ENCODE measurements around the gene BHLHE41. TPM values are rescaled to one million over a fixed set of nuclear protein-coding genes. Genes with fewer than 3 reads are reported as not detected.

Gene BHLHE41
- total and polyA plus RNA-seq, 2 donors from 2014 or later = 2.2 to 34.3 TPM

GRCh38 chr12:26126340-26127284, 1.8 kb upstream of the BHLHE41 start:
- Histone ChIP-seq H3K36me3 (ENCODE audit: control insufficient read depth in 2 of 3, insufficient read depth in 3 of 3, low read length in 3 of 3) (no peaks in the 10 kb centered on the region), H3K27me3 (ENCODE audit: control insufficient read depth, insufficient read depth, low read length) (peaks cover 33% of the 10 kb centered on the region), H3K9me3 (ENCODE audit: control insufficient read depth in 2 of 3, insufficient read depth in 1 of 3, low read length in 3 of 3) (no peaks in the 10 kb centered on the region), H3K9ac (ENCODE audit: low read length in 3 of 3) (peak overlapping the region in 1 of 3 donors; percentile 72), H3K4me3 (ENCODE audit: low read length in 3 of 3) (peak overlapping the region; percentile 53 to 70 (median 70)), H3K27ac (ENCODE audit: low read depth in 2 of 2, low read length in 2 of 2) (peak overlapping the region; percentile 71 to 82), H3K4me1 (ENCODE audit: control insufficient read depth in 2 of 3, insufficient read depth in 2 of 3, low read depth in 1 of 3, low read length in 3 of 3) (peaks cover 3 to 13% (median 4%) of the 10 kb centered on the region in 3 donors)
- peak; percentile 2 for TF ChIP-seq CTCF (IDR thresholded peaks at IDR 0.05; ENCODE audit: borderline replicate concordance, extremely low read depth, insufficient read depth)
- DNase-seq (peak; percentile 79 to 95 (median 87)), FAIRE-seq (no peak)
- intact Hi-C loops (cut with DNase I) = no loop called here

GRCh38 chr12:26125400-26126339, 833 bp upstream of the BHLHE41 start:
- no peak for FAIRE-seq
- peak overlapping the region; percentile 71 to 82 for H3K27ac ChIP-seq (ENCODE audit: low read depth in 2 of 2, low read length in 2 of 2)
- intact Hi-C loops (cut with DNase I) = no loop called here
- peak overlapping the region; percentile 58 to 70 (median 70) for H3K4me3 ChIP-seq (ENCODE audit: low read length in 3 of 3)
- H3K9me3 ChIP-seq (ENCODE audit: control insufficient read depth in 2 of 3, insufficient read depth in 1 of 3, low read length in 3 of 3) = no peaks in the 10 kb centered on the region
- DNase-seq = peak; percentile 80 to 93 (median 87)
- H3K9ac ChIP-seq (ENCODE audit: low read length in 3 of 3) = peak overlapping the region; percentile 8 to 72 (median 26)
- H3K27me3 ChIP-seq (ENCODE audit: control insufficient read depth, insufficient read depth, low read length) = peaks cover 36% of the 10 kb centered on the region
- TF ChIP-seq CTCF (IDR thresholded peaks at IDR 0.05; ENCODE audit: borderline replicate concordance, extremely low read depth, insufficient read depth) = no peak
- H3K36me3 ChIP-seq (ENCODE audit: control insufficient read depth in 2 of 3, insufficient read depth in 3 of 3, low read length in 3 of 3) = no peaks in the 10 kb centered on the region
- peaks cover 3 to 13% (median 4%) of the 10 kb centered on the region in 3 donors for H3K4me1 ChIP-seq (ENCODE audit: control insufficient read depth in 2 of 3, insufficient read depth in 2 of 3, low read depth in 1 of 3, low read length in 3 of 3)

- peaks cover 34% of the 10 kb centered on the region for H3K27me3 ChIP-seq (ENCODE audit: control insufficient read depth, insufficient read depth, low read length)
- DNase-seq (peak in 1 of 5 donors; percentile 56), FAIRE-seq (no peak)
- peak overlapping the region; percentile 39 to 71 for H3K27ac ChIP-seq (ENCODE audit: low read depth in 2 of 2, low read length in 2 of 2)
- H3K36me3 ChIP-seq (ENCODE audit: control insufficient read depth in 2 of 3, insufficient read depth in 3 of 3, low read length in 3 of 3) = no peaks in the 10 kb centered on the region
- peak overlapping the region in 1 of 3 donors; percentile 57 for H3K9ac ChIP-seq (ENCODE audit: low read length in 3 of 3)
- H3K4me3 ChIP-seq (ENCODE audit: low read length in 3 of 3) = peak overlapping the region in 2 of 3 donors; percentile 67 to 72
- H3K4me1 ChIP-seq (ENCODE audit: control insufficient read depth in 2 of 3, insufficient read depth in 2 of 3, low read depth in 1 of 3, low read length in 3 of 3) = peaks cover 3 to 13% (median 4%) of the 10 kb centered on the region in 3 donors
- no peaks in the 10 kb centered on the region for H3K9me3 ChIP-seq (ENCODE audit: control insufficient read depth in 2 of 3, insufficient read depth in 1 of 3, low read length in 3 of 3)
- intact Hi-C loops (cut with DNase I) = no loop called here
- no peak for TF ChIP-seq CTCF (IDR thresholded peaks at IDR 0.05; ENCODE audit: borderline replicate concordance, extremely low read depth, insufficient read depth)
Measured at GRCh38 chr12:26123482-26123980, 1.3 kb downstream of the BHLHE41 start.

Data from kidney (tissue), 14 donors.